ENCODE measurements around the gene NSG2. TPM values are rescaled to one million over a fixed set of nuclear protein-coding genes. Genes with fewer than 3 reads are reported as not detected.

NSG2 gene
- total and polyA plus RNA-seq, 8 donors, result 0.34 to 3.3 (median 2.3) TPM; not detected in 1

GRCh38 chr5:174052636-174053035 lies 7.1 kb downstream of the NSG2 start:
- Histone ChIP-seq H3K4me1 (no peaks in the 10 kb centered on the region), H3K36me3 (no peaks in the 10 kb centered on the region), H3K27me3 (peaks cover 0 to under 1% of the 10 kb centered on the region in 2 donors), H3K4me3 (no peak overlapping the region), H3K9me3 (no peaks in the 10 kb centered on the region), H3K27ac (no peak overlapping the region)
- no peak for ATAC-seq
- no peak for TF ChIP-seq CTCF (IDR thresholded peaks at IDR 0.05)
- intact Hi-C loops (cut with DNase I), result no loop called here
- DNase-seq, result no peak

GRCh38 chr5:174053905-174054304 lies 8.4 kb downstream of the NSG2 start:
- intact Hi-C loops (cut with DNase I), result no loop called here

GRCh38 chr5:174056064-174056847 lies 10.8 kb downstream of the NSG2 start:
- peaks cover 0 to 4% of the 10 kb centered on the region in 2 donors for H3K9me3 ChIP-seq
- no peak overlapping the region for H3K4me3 ChIP-seq
- intact Hi-C loops (cut with DNase I), result no loop called here
- H3K4me1 ChIP-seq, result no peaks in the 10 kb centered on the region
- H3K27me3 ChIP-seq, result peaks cover 0 to under 1% of the 10 kb centered on the region in 2 donors
- no peak for TF ChIP-seq CTCF (IDR thresholded peaks at IDR 0.05)
- H3K27ac ChIP-seq, result no peak overlapping the region
- no peaks in the 10 kb centered on the region for H3K36me3 ChIP-seq
- no peak for ATAC-seq
- no peak for DNase-seq

More at GRCh38 chr5:174053905-174054304, 8.4 kb downstream of the NSG2 start:
- H3K9me3 ChIP-seq, result no peaks in the 10 kb centered on the region
- TF ChIP-seq CTCF (IDR thresholded peaks at IDR 0.05), result no peak
- DNase-seq (no peak), ATAC-seq (no peak)
- H3K27ac ChIP-seq, result no peak overlapping the region
- no peaks in the 10 kb centered on the region for H3K36me3 ChIP-seq
- no peaks in the 10 kb centered on the region for H3K4me1 ChIP-seq
- no peaks in the 10 kb centered on the region for H3K27me3 ChIP-seq
- H3K4me3 ChIP-seq, result no peak overlapping the region

GRCh38 chr5:174057206-174057605 lies 11.7 kb downstream of the NSG2 start:
- ATAC-seq (no peak), DNase-seq (no peak)
- Histone ChIP-seq H3K4me3 (no peak overlapping the region), H3K4me1 (no peaks in the 10 kb centered on the region), H3K9me3 (peaks cover 0 to 4% of the 10 kb centered on the region in 2 donors), H3K27ac (no peak overlapping the region), H3K36me3 (no peaks in the 10 kb centered on the region), H3K27me3 (peaks cover 0 to 10% of the 10 kb centered on the region in 2 donors)
- intact Hi-C loops (cut with DNase I), result no loop called here
- no peak for TF ChIP-seq CTCF (IDR thresholded peaks at IDR 0.05)

- DNase-seq (no peak), ATAC-seq (no peak)
- Histone ChIP-seq H3K36me3 (no peaks in the 10 kb centered on the region), H3K27ac (no peak overlapping the region), H3K27me3 (peaks cover 0 to 17% of the 10 kb centered on the region in 2 donors), H3K9me3 (peaks cover 0 to 4% of the 10 kb centered on the region in 2 donors), H3K4me1 (no peaks in the 10 kb centered on the region), H3K4me3 (no peak overlapping the region)
- intact Hi-C loops (cut with DNase I), result no loop called here
- TF ChIP-seq CTCF (IDR thresholded peaks at IDR 0.05), result no peak
These were observed 13.1 kb downstream of the NSG2 start for GRCh38 chr5:174058433-174059122.

All from left lung (tissue), 10 donors.